Smooth muscle cell of the brain vasculature (primary cell): Measurements from ENCODE around the gene HS6ST3.

ENCODE experiments used
- DNase-seq: peaks from one replicate; pipeline ENCODE4 v3.0.0-alpha.2; 2012; ENCODE audit warnings: low read depth, low spot score

The HS6ST3 gene

DNA sequence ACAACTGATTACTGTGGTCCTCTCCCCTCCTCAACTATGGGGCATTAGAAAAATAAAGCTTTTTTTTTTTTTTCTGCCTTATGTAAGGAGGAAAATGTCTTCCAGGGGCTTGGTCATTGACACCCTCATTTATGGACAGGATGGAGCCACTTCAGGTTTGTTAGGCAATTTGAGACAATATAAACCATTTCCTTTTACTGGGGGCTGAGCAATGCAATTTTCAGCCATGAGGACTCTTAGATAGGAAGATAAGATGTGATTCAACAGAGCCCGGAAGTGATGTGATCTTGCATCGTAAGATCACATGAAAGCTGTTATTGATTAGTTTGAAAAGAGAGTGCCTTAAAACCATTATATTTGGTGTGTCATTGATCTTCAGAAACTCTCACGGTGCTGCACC lies 693.6 kb downstream of the HS6ST3 start:
- DNase-seq: no peak

DNA sequence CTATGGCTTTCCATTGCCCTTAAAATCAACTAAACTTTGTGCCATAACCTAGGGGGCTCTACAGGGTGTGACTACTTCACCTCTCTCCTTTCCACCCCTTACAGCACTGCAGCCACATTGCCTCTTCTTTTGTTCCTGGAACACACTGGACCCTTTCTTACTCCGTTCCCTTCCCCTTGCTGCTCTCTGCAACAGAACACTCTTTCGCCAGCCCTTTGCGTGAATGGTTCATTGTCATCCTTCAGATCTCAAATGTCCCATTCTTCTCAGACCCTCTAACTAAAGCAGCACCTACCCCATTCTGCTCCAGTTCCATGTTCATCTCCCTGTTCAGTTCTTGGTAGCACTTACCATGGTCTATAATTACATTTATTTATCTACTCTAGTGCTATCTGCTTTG lies 696.1 kb downstream of the HS6ST3 start:
- DNase-seq: no peak

DNA sequence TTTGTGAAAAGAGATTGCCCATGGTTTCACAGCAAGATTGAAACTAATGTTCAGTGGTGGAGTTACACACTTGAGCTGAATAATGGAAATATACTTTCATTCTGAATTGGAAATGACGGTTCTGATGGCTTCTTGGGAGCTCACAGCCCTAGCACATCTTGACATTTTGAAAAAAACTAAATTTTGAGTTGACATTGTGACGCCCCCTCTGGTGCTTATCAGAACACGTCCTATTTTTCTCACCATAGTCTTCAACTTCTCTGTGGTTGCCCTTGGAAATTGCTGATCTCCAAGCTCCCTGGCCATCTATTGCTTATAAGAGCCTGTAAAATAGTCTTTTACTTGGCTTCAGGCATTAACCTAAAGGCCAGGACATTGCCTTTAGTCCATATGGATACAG lies 702.3 kb downstream of the HS6ST3 start:
- DNase-seq: no peak

DNA sequence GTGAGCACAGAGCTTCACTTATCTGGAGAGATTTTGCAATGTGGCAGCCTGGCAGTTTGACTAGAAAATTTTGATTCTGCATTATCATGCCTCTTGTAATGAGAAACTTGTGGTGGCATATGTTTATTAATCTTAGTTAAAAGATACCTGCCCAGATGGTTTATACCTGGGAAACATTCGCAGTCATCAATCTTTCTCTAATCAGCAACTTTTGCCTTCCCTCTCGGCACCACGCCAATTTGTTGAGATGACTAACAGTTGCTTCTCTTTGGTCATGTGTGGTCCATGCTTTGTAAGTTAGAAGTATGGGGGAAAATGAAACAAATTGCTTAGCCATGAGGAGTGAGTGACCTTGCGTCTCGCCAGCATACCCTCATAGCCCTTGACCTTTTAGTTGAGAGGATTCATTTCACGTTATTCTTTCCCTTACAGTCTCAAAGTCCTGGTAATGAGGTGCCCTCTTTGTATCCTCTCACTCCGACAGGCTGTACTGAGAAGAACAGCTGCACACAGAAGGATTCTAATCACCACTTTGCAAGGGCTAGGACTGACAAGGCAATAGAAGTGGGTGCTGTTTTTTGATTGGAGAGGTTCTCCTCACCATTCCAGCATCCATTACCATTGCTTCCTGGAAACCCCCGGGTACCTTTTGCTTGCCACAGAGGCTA lies 703.0 kb downstream of the HS6ST3 start:
- no peak for DNase-seq

DNA sequence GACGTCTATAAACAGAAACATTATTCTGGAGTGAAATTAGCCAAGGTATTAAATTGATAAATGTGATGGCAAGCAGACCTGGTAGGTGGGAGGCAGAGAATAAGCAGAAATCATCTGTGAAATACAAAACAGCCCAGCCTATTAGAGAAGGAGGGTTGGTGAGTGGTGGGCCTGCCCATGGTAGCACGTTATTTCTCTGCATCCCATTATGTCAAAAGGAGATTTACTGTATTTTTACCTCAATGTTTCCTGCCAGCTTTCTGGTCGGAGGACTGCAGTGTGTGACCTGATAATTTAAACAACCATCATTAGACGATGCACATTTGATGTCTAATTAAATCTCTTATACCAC lies 703.5 kb downstream of the HS6ST3 start:
- DNase-seq: no peak

DNA sequence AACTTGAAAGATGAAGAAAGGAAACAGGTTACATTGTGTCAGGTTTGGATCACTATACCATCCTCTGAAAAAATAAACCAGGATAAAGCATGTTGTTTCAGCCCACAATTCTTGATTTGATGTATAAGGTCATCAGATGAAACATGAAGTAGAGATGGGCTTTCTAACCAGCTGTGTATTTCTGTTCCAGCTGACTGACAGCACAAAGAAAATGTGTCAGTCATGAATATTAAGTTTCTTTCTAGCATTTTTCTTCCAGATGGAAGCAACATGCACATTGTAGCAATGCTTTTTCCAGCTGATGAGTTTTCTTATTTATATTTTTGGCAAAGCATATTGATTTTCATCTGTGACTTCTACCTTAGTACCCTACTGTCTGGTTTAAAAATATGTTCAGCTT lies 704.8 kb downstream of the HS6ST3 start:
- DNase-seq: no peak

DNA sequence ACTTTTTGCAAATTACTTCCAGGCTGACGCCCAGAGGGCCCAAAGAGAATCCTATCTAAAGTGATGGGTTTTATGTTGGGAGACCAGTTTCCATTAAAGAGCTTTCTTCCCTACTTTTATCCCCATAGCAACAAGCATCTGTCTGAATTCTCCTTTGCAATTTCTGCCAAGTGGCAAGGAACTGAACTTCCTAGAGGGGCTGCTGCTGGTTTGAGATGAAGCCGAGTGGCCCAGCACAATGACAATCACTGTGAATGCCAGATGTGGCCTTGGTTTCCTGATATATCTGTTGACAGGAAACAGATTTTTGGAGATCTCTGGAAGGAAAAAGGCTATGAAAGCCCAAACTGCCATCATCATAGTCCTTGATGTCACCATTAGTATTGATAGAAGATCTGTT lies 705.8 kb downstream of the HS6ST3 start:
- no peak for DNase-seq

DNA sequence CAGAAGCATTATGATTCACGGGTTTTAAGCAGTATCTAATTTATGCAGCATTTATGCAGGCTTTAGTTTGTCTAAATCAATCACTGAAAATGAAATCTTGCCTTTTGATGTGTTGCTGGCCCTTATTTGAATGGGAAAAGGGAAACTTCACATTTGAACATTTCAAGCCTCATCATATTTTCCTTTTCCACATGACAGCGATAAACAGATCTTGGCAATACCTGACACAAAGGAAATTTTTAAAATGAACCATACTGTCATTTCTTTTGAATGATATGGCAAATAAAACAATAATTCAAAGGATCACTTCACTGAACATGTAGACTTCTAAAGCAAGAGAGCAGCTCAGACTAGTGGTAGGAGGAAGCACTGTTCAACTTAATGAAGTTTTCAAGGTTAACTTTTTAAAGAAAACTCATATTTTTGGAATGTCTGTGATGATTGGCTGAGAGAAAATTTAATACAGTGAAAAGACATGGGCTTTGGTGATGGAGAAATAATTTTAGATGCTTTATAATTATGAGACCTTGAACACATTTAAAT lies 706.3 kb downstream of the HS6ST3 start:
- no peak for DNase-seq

DNA sequence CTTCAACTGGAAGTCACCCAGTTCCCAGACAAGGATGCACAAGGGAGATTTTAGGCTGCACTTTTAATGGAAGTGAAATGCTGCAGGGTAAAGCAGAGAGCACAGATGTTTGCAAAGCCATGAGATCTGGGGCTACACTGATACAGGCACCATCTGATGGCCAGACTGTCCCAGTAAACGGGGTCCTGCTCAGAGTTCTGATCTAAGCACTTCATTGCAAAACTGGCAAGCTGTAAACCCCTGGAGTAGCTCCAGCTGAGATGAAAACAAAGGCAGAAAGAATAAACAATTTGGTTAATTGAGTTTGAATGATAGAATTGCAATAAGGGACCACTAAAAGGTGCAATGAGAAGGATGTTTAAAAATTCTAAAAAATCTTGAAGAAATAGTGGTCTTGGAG lies 707.2 kb downstream of the HS6ST3 start:
- DNase-seq: no peak

DNA sequence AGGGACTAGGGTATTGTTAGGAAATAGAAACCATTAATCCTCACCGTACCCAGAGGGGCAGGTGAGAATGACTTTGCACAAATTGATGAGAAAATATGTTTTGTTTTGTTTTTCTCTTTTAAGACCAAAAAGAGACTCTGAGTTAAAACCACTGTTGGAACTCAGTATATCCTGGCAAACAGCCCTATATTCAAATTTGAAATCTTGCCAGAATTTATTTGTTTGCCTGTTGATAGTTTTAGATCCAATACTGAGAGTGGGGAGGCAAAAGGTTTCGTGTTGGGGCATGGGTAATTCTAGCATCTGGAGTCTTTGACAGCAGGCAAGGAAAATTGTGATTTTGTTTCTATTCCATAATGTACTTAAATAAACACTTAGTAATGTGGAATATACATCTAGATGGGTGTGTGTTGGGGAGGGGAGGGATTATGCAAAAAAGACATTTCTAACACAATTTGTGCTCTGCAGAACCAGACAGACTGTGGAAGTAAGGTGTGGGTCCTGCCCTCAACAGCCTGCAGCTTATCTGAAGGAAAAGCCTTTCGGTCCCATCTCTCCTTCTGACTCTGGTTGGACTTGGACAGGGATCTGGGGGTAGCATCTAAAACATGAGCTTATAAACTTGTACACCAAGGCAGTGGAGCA lies 713.7 kb downstream of the HS6ST3 start:
- DNase-seq: no peak

DNA sequence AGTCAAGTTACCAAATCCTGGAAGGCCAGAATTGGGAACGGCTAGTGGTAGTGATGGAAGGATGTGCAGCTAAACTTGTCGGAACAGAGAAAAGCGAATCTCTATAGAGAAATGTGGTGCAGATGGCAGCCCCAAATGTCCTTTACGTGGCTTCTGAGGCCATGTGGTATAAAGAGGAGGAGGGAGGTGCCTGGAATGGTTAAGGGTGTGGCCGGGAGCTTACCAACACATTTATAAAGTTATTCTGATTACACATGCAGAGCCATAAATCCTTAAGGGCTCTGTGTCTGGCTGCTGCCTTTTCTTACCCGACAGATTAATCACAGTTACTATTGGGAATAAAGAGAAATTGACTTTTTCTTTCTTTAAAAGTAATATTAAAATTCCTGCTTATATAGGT lies 714.3 kb downstream of the HS6ST3 start:
- no peak for DNase-seq

DNA sequence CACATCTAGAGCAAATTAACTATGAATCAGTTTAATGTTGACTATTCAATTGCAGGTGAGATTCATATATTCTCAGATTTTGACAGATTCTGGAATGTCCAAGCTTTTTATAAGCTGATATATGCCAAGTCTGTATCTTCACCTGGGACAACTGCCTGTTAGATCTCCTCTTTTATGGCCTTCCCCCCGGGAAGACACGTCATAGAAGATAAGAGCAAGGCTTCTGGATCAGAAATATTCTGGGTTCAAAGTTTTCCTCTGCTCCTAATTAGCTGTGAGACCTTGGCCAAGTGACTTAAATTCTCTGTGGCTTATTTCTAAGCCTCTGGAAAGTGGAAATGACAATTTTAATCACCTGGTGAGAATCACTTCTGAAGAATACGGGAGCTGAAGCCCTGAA lies 716.8 kb downstream of the HS6ST3 start:
- DNase-seq: no peak

DNA sequence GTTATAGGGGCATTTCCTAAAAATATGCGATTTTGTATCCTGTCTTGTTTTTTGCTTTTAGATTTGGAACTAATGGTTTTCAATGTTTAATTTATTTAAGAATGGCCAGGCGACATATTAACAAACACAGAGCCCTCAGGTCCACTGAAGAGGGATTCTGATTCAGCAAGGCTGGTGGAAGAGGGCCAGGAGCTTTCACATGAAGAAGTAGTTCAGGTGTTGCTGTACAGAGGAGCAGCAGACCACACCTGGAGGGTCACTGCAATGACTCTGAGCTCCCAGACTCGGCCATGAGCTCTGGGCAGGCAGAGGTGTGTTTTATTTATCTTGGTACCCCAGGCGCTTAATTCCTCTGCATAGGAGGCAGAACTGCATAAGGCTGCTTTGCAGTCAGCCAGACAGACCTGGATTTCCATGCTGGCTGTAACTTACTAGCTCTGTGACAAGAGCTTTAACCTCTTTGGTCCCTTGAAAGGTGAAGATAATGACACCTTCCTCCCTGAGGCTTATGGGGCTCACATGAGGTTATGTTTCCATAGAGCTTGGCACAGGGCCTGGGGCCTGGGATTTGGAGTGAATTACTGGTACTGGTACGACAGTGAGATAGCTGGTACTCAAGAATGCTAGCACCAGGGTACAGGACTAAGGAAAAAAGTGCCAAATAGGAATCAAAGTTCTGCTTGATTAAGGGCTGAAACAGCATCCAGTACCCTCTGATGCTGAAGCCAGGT lies 719.6 kb downstream of the HS6ST3 start:
- no peak for DNase-seq

DNA sequence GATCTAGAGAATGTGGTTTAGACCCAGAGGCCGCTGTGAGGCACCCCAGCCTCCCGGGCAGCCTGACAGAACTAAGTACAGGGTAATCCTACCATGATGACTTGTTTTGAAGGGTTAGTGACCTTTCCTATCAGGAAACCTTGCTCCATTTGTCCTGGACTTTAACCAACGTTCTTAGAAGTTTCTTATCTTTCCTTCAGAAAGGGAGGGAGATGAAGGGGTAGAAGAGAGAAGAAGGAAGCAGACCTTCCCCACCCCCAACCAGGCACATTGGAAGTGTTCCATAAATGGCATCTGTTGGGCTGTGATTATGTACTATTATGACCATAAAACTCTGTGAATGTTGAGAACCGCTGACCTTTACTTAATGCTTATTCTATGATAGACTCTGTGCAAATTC lies 720.2 kb downstream of the HS6ST3 start:
- no peak for DNase-seq

DNA sequence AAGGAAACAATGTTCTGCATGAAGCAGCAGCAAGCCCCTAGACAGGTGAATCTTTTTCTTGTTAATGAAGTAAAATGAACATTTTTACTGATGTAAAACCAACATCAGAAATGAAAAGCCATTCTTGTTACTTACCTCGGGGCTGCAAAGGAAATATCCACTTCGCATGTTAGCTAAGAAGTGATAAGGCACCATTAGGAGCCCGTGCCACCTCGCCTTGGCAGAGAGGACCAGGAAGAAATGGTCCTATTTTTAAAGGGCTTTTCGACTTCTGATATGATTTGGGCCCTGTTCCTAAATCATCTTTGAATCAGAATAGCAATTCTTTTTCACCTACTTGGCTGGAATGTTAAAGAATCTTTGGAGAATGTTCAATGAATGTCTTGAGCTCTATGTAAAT lies 721.1 kb downstream of the HS6ST3 start:
- no peak for DNase-seq

DNA sequence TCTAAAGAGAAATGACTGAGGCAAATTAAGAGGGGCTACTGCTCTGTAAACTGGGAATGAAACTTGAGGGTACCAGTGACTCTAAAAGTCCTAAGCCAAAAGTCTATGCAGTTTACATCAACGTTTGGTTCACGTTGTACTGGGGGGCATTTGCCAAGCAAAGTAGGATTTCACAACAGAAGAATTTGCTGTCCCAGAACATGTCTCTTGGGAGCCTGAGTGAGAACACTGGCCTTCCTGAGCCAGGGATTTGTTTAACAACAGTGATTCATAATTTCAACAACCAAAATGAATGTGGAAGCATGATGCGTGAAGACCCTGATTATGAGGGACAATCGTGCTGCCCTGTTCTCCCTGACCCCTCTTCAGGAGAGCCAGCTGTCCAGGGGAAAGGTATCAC lies 726.4 kb downstream of the HS6ST3 start:
- DNase-seq: no peak

DNA sequence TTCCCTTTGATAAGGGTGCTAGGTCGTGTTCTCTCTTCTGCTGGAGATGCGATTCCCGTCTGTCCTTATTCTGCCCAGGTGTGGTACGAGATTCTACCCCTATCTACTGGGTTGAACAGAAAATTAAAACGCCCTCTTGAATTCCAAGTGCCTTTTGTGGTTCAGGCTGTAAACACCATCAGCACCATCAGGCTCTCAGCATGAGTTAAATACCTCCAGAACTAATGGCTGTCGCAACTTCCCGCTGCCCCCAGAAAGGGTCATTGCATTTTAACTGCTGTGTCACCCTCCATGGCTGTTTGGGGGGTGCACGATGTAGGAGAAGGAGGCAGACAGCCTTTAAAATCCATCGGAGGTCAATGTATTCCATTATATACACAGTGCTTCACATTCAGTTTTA lies 727.0 kb downstream of the HS6ST3 start:
- DNase-seq: no peak

DNA sequence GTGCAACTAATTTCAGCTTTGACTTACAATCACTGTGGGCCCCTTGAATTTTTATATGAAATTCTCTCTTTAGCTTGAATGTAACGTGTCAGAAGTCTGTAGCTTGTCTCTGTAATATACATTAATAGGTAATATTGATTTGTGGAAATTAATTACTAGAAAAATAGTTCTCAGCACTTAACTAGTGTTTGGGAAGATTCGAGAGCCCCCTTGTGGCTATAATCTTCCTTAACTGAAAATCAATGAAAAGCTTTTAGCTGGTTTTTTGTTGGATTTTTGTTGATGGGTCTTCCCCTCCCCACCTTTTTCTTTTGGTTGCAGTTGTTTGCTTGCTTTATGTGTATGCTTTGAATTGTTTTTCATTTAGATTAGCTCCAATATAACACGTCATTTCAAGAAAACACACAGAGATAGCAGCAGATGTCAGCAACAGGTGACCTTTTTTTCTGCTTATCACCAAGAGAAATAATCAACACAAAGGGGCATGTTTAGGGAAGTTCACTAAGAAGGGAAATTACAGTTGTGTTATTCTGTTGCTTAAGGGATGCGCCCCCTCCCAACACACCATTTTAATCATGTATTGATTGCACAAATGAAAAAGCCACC lies 727.5 kb downstream of the HS6ST3 start:
- no peak for DNase-seq

DNA sequence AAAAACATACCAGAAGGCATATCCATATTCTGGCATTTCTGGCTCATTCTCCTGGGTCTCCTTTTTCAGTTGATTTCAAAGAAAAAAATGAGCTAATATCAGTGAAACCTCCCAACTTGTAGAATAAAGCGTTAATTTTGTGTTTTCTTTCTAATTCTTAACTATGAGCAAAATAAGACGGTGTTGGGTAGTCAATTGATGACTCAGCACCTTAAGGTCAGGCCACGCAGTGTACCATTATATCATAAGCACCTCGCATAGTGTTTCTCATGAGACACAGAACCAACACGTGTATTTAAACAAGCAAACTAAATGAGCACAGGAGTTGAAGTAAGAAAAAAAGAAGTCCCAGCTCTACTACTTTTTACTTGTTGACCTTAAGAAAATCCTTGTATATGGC lies 729.5 kb downstream of the HS6ST3 start:
- DNase-seq: no peak

DNA sequence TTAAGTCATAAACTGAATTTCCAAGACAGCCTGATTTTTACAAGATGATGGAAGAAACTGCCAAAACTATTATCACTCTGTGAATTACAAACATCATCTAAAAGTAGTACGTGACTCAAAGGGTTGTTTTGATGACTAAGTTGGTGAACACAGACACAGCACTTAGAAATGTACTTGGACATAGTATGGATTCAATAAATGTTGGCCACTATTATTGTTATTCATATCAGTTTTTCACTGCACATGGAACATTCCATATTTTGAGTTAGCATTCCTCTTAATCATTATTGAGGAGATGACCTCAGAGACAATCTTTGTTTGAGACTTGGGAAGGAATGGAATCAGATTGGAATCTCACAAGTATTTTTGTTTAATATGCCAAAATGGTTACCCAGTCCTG lies 731.5 kb downstream of the HS6ST3 start:
- DNase-seq: no peak

DNA sequence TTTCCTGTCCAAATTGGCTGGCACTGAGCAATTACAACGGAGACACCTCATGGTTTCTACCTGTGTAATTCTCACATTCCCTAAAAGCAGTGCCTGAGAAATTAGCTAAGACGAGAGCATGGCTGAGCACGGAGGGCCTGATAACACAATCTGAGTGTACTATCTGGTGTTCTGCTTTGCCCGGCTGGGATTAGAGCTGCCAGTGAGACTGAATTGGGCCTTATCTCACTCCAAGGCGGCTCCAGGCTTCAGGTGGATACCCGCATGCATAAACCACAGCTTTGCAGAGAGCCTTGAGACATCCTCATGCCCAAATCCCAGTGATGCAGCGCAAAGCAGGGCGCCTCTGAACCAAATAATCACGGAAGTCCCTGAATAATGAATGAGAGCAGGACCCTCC lies 732.1 kb downstream of the HS6ST3 start:
- no peak for DNase-seq

DNA sequence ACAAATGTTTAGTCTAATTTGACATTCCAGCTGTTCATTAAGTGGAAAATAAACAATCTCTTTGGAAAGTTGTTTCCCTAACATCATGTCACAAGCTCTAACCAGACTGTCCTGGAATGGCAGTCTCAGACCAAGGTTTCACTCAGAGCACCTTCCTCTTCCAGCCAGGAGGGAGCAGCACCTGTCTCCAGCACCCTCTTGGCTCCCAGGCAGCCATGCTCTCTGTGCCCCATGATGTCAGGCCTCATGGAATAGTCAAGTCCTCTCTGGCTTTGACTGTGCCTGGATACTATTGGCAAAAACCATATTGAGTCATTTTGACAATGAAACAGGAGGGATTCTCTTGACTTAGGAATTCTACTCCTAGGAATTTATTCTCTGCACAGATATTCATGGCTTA lies 733.0 kb downstream of the HS6ST3 start:
- DNase-seq: no peak

DNA sequence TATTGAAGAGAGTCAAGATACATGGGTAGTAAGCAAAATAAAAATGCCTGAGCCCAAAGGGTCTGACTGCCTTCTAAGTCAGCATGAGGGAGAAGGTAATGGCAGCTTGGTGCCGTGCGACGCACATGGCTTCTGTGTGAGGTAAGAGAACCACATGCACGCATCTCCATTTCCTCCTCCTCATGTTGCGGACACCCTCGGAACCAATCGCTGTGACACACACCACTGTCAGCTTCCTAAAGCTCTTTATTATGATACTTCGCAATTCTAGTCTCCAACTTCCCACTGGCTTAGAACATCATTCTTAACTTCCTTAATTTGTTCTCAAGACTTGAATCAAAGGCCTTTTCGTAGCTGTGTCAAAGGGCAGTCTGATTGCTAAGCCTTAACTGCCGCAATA lies 734.2 kb downstream of the HS6ST3 start:
- DNase-seq: no peak
